ENCODE data around the gene ZNF28.
"Not testable (repeated sequence)": the region's sequence is repeated elsewhere in the genome, so short reads cannot be mapped to it uniquely, and the experiment has no call there.

ZNF28 gene

GRCh38 chr19:52821204-52821960 is at the start of gene ZNF28:
Gene ZNF28 (minus strand): TSS chr19:52821633. CDS start chr19:52817958, 3,675 bp downstream.
- H3K27me3 ChIP-seq (ENCODE audit: insufficient read depth, low read length); H2AFZ ChIP-seq (ENCODE audit: low read length, unreplicated experiment); H3K36me3 ChIP-seq (ENCODE audit: insufficient read depth, low read length); H3K79me2 ChIP-seq (ENCODE audit: control insufficient read depth, insufficient read depth, low read length, unreplicated experiment); H3K4me1 ChIP-seq (ENCODE audit: control insufficient read depth, insufficient read depth, low read length, unreplicated experiment); H3K27ac ChIP-seq (ENCODE audit: low read depth, low read length): not testable (repeated sequence)
- H3K4me3 ChIP-seq (ENCODE audit: low read depth, low read length): peak within 1 kb of the TSS; percentile 84

DNA sequence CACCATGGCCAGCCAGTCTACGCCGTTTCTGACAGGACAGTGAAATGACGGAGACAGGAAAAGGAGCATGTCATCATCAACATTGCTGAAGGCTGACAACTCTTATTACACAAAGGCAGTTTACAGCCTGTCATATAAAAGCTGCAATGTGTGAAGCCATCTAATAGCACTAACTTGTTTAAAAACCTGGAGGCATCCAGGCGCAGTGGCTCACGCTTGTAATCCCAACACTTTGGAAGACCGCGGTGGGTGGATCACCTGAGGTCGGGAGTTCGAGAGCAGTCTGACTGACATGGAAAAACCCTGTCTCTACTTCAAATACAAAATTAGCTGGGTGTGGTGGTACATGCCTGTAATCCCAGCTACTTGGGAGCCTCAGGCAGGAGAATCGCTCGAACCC is 46.6 kb upstream of the ZNF28 start:
- H2AFZ ChIP-seq (ENCODE audit: low read length, unreplicated experiment); H3K27me3 ChIP-seq (ENCODE audit: insufficient read depth, low read length); H3K4me1 ChIP-seq (ENCODE audit: control insufficient read depth, insufficient read depth, low read length, unreplicated experiment); H3K4me3 ChIP-seq (ENCODE audit: low read depth, low read length); H3K79me2 ChIP-seq (ENCODE audit: control insufficient read depth, insufficient read depth, low read length, unreplicated experiment); H3K27ac ChIP-seq (ENCODE audit: low read depth, low read length); H3K36me3 ChIP-seq (ENCODE audit: insufficient read depth, low read length): not testable (repeated sequence)

- not testable (repeated sequence) for H3K36me3 ChIP-seq (ENCODE audit: insufficient read depth, low read length); H3K27ac ChIP-seq (ENCODE audit: low read depth, low read length); H3K4me1 ChIP-seq (ENCODE audit: control insufficient read depth, insufficient read depth, low read length, unreplicated experiment); H3K79me2 ChIP-seq (ENCODE audit: control insufficient read depth, insufficient read depth, low read length, unreplicated experiment); H3K27me3 ChIP-seq (ENCODE audit: insufficient read depth, low read length)
- Histone ChIP-seq H3K4me3 (ENCODE audit: low read depth, low read length) (peak within 1 kb of the TSS; percentile 80), H2AFZ (ENCODE audit: low read length, unreplicated experiment) (peak within 1 kb of the TSS; percentile 84)
Observed at GRCh38 chr19:52857378-52858191, 36.2 kb upstream of the ZNF28 start, which contains the start of gene ZNF468. Gene ZNF468 (minus strand): TSS chr19:52857619. CDS start chr19:52854272, 3,347 bp downstream.

DNA sequence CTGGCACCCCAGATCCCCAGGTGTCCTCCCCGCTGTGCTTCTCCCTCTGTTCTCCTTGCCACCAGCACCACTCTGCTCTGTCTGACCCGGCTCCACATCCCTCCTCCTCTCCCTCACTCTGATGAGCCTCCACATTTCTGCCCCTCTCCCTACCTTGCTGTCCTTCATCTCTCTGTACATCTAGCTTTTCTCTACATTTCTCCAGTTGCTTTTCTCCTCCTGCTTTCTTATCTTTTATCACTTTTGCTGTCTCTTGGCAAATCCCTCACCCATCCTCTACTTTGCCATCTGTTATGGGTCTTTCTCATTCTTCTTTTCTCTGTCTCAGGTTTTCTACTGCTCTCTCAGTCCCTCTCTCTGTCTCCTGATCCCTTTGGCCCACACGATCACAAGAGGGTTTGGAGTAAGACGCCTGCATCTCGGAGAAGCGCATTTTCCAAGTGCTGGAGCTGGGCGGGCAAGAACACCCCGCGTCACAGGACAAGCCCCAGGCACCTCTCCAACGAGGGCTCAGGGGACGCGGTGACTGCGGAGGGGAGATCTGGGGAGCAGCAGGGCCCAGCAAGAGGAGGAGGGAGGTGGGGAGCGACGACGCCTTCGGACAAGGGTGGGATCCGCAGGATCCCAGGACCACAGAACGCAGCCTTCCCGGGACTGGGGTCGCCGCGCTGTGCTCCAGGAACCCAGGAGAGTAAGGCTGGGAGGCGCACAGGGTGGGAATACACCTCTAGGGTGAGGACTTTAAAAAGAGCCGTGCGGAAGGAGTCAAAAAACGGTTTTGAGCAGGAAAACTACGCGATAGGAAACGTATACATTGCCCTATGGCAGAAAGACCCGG is 35.3 kb upstream of the ZNF28 start:
- H3K27me3 ChIP-seq (ENCODE audit: insufficient read depth, low read length); H3K36me3 ChIP-seq (ENCODE audit: insufficient read depth, low read length); H3K79me2 ChIP-seq (ENCODE audit: control insufficient read depth, insufficient read depth, low read length, unreplicated experiment); H3K4me1 ChIP-seq (ENCODE audit: control insufficient read depth, insufficient read depth, low read length, unreplicated experiment); H2AFZ ChIP-seq (ENCODE audit: low read length, unreplicated experiment); H3K27ac ChIP-seq (ENCODE audit: low read depth, low read length): not testable (repeated sequence)
- H3K4me3 ChIP-seq (ENCODE audit: low read depth, low read length): peak overlapping the region; percentile 80

- H3K4me1 ChIP-seq (ENCODE audit: control insufficient read depth, insufficient read depth, low read length, unreplicated experiment); H3K27ac ChIP-seq (ENCODE audit: low read depth, low read length); H2AFZ ChIP-seq (ENCODE audit: low read length, unreplicated experiment); H3K79me2 ChIP-seq (ENCODE audit: control insufficient read depth, insufficient read depth, low read length, unreplicated experiment); H3K4me3 ChIP-seq (ENCODE audit: low read depth, low read length); H3K27me3 ChIP-seq (ENCODE audit: insufficient read depth, low read length): not testable (repeated sequence)
- peaks cover 47% of the 10 kb centered on the region for H3K36me3 ChIP-seq (ENCODE audit: insufficient read depth, low read length)
Observed at GRCh38 chr19:52847352-52847751, 25.9 kb upstream of the ZNF28 start.

- peaks cover 61% of the 10 kb centered on the region for H3K36me3 ChIP-seq (ENCODE audit: insufficient read depth, low read length)
- not testable (repeated sequence) for H3K79me2 ChIP-seq (ENCODE audit: control insufficient read depth, insufficient read depth, low read length, unreplicated experiment); H3K4me1 ChIP-seq (ENCODE audit: control insufficient read depth, insufficient read depth, low read length, unreplicated experiment); H3K27me3 ChIP-seq (ENCODE audit: insufficient read depth, low read length); H2AFZ ChIP-seq (ENCODE audit: low read length, unreplicated experiment); H3K4me3 ChIP-seq (ENCODE audit: low read depth, low read length); H3K27ac ChIP-seq (ENCODE audit: low read depth, low read length)
Observed at GRCh38 chr19:52840825-52841465, 19.5 kb upstream of the ZNF28 start.

DNA sequence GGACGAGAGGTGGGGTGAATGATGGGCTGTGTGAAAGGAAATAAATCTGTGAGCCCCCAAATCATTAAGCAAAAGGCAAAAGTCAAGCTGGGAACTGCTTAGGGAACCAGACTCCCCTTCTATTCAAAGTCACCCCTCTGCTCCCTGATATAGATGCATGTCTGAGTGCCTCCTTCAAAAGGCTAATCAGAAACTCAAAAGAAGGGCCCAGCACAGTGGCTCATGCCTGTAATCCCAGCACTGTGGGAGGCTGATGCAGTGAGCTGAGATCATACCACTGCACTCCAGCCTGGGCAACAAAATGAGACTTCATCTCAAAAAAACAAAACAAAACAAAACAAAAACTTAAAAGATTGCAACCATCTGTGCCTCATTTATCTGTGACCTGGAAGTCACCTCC is 12.9 kb upstream of the ZNF28 start:
- H3K36me3 ChIP-seq (ENCODE audit: insufficient read depth, low read length): peaks cover 10% of the 10 kb centered on the region
- H3K27me3 ChIP-seq (ENCODE audit: insufficient read depth, low read length); H3K4me3 ChIP-seq (ENCODE audit: low read depth, low read length); H3K4me1 ChIP-seq (ENCODE audit: control insufficient read depth, insufficient read depth, low read length, unreplicated experiment); H3K27ac ChIP-seq (ENCODE audit: low read depth, low read length); H3K79me2 ChIP-seq (ENCODE audit: control insufficient read depth, insufficient read depth, low read length, unreplicated experiment); H2AFZ ChIP-seq (ENCODE audit: low read length, unreplicated experiment): not testable (repeated sequence)

DNA sequence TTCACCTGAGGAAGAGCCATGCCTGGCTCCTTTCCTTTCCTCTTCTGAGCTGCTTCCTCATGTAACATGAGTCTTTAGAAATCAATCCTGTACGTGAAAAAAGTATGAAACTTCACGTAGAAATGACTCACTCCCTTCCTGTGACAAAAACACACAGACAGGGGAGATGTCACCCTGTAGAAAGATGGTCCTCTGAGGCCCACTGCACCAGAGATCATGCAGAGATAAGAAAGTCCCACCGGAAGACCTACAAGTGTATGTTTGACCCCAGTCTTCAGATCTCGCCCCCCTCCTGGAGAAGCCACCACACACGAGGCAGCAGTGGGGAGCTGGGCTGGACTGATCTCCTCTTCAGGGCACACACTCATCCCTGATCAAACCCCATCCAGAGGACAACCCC is 12.1 kb upstream of the ZNF28 start:
- not testable (repeated sequence) for H3K27me3 ChIP-seq (ENCODE audit: insufficient read depth, low read length); H2AFZ ChIP-seq (ENCODE audit: low read length, unreplicated experiment); H3K4me3 ChIP-seq (ENCODE audit: low read depth, low read length); H3K36me3 ChIP-seq (ENCODE audit: insufficient read depth, low read length); H3K4me1 ChIP-seq (ENCODE audit: control insufficient read depth, insufficient read depth, low read length, unreplicated experiment); H3K79me2 ChIP-seq (ENCODE audit: control insufficient read depth, insufficient read depth, low read length, unreplicated experiment); H3K27ac ChIP-seq (ENCODE audit: low read depth, low read length)

DNA sequence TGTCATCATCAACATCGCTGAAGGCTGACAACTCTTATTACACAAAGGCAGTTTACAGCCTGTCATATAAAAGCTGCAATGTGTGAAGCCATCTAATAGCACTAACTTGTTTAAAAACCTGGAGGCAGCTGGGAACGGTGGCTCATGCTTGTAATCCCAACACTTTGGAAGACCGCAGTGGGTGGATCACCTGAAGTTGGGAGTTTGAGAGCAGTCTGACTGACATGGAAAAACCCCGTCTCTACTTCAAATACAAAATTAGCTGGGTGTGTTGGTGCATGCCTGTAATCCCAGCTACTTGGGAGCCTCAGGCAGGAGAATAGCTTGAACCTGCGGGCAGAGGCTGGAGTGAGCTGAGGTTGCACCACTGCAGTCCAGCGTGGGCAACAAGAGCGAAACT is 8.4 kb upstream of the ZNF28 start:
- not testable (repeated sequence) for H3K4me3 ChIP-seq (ENCODE audit: low read depth, low read length); H3K79me2 ChIP-seq (ENCODE audit: control insufficient read depth, insufficient read depth, low read length, unreplicated experiment); H3K27ac ChIP-seq (ENCODE audit: low read depth, low read length); H3K27me3 ChIP-seq (ENCODE audit: insufficient read depth, low read length); H3K36me3 ChIP-seq (ENCODE audit: insufficient read depth, low read length); H2AFZ ChIP-seq (ENCODE audit: low read length, unreplicated experiment); H3K4me1 ChIP-seq (ENCODE audit: control insufficient read depth, insufficient read depth, low read length, unreplicated experiment)

DNA sequence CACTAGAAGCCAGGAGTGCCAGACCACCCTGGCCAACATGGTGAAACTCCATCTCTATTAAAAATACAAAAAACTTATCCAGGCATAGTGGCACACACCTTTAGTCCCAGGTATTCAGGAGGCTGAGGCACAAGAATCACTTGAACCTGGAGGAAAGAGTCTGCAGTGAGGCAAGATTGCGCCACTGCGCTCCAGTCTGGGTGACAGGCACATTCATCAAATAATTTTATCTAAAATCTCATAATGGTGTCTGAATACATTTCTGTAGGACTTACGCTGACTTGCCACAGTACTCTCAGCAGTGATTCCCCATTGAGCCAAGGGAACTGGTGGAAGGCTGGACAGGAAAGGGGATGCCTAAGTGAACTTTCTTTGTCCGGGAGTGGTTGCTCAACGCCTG is 4.3 kb upstream of the ZNF28 start:
- Histone ChIP-seq H3K4me3 (ENCODE audit: low read depth, low read length) (no peak overlapping the region), H3K27ac (ENCODE audit: low read depth, low read length) (no peak overlapping the region), H3K36me3 (ENCODE audit: insufficient read depth, low read length) (no peaks in the 10 kb centered on the region), H3K4me1 (ENCODE audit: control insufficient read depth, insufficient read depth, low read length, unreplicated experiment) (no peaks in the 10 kb centered on the region), H3K27me3 (ENCODE audit: insufficient read depth, low read length) (no peaks in the 10 kb centered on the region), H3K79me2 (ENCODE audit: control insufficient read depth, insufficient read depth, low read length, unreplicated experiment) (peaks cover under 1% of the 10 kb centered on the region), H2AFZ (ENCODE audit: low read length, unreplicated experiment) (no peak overlapping the region)
